IMR-90 (cell line): Measurements from ENCODE around the gene ZDHHC14. TPM values are rescaled to one million over a fixed set of nuclear protein-coding genes. Genes with fewer than 3 reads are reported as not detected.

Experiments
- ATAC-seq: fragments of 200-7000 bp; cut with Tn5 transposase; 2 replicates; pipeline ENCODE4 v1.9.1; 2020; ENCODE audit warnings: low read depth, mild to moderate bottlenecking, moderate library complexity
- BruUV-seq: library from RNA; stranded (reverse); fragments of 400-500 nt; replicated peaks from 2 replicates; lab custom pipeline; 2021; lab: Mats Ljungman, UMichigan
- CTCF ChIA-PET: fragments of 300-600 bp; formaldehyde crosslinking; extraction: SDS; loops from one replicate; lab custom pipeline; 2021; ENCODE audit warnings: antibody characterized with exemption; lab: Yijun Ruan, JAX
- POLR2A ChIA-PET: fragments of 300-600 bp; sonication (Branson Sonifier 250); formaldehyde crosslinking; loops from one replicate; lab custom pipeline; 2022; ENCODE audit warnings: antibody characterized with exemption; ENCODE audit not compliant: unreplicated experiment; lab: Charles Lee
- DNase-seq: peaks from one replicate; pipeline ENCODE4 v3.0.0; 2013
- H2AFZ ChIP-seq: replicated peaks from 2 replicates; pipeline ENCODE3; 2013; ENCODE audit warnings: low read length, mild to moderate bottlenecking; ENCODE audit not compliant: poor library complexity
- H2AK5ac ChIP-seq: 2 replicates; pipeline ENCODE4 v1.6.1; 2013; ENCODE audit warnings: low read depth, low read length, inconsistent platforms
- H2AK9ac ChIP-seq: replicated peaks from 2 replicates; pipeline ENCODE3; 2013; ENCODE audit warnings: mild to moderate bottlenecking, low read depth, low read length, moderate library complexity; ENCODE audit not compliant: poor library complexity
- H2BK120ac ChIP-seq: 2 replicates; pipeline ENCODE4 v1.6.1; 2013; ENCODE audit warnings: low read depth, low read length, inconsistent platforms
- H2BK15ac ChIP-seq: 3 replicates; pipeline ENCODE4 v1.6.1; 2013; ENCODE audit warnings: low read depth, low read length, inconsistent platforms
- H2BK20ac ChIP-seq: 2 replicates; pipeline ENCODE4 v1.6.1; 2013; ENCODE audit warnings: low read depth, mild to moderate bottlenecking, inconsistent platforms, low read length, moderate library complexity
- H2BK5ac ChIP-seq: 2 replicates; pipeline ENCODE4 v1.6.1; 2013; ENCODE audit warnings: mild to moderate bottlenecking, low read depth, low read length, inconsistent platforms; ENCODE audit not compliant: poor library complexity, severe bottlenecking
- H3K14ac ChIP-seq: replicated peaks from 2 replicates; pipeline ENCODE4 v1.6.1; 2013; ENCODE audit warnings: low read depth, low read length, inconsistent platforms
- H3K18ac ChIP-seq: 2 replicates; pipeline ENCODE4 v1.6.1; 2013; ENCODE audit warnings: low read depth, low read length, control low read depth
- H3K23ac ChIP-seq: 2 replicates; pipeline ENCODE4 v1.6.1; 2013; ENCODE audit warnings: low read depth, low read length, inconsistent platforms
- H3K27ac ChIP-seq: 2 replicates; pipeline ENCODE4 v1.5.1; 2013; ENCODE audit warnings: mild to moderate bottlenecking, control low read depth, low read length; ENCODE audit not compliant: insufficient read depth
- H3K27me3 ChIP-seq: 2 replicates; pipeline ENCODE4 v1.6.1; 2013; ENCODE audit warnings: low read length; ENCODE audit not compliant: control insufficient read depth, insufficient read depth
- H3K36me3 ChIP-seq: 2 replicates; pipeline ENCODE4 v1.6.1; 2013; ENCODE audit warnings: low read length, mixed read lengths; ENCODE audit not compliant: control insufficient read depth, insufficient read depth
- H3K4ac ChIP-seq: 2 replicates; pipeline ENCODE4 v1.6.1; 2013; ENCODE audit warnings: low read depth, low read length, inconsistent platforms
- H3K4me1 ChIP-seq: 2 replicates; pipeline ENCODE4 v1.6.1; 2013; ENCODE audit warnings: low read length, mixed read lengths; ENCODE audit not compliant: control insufficient read depth, insufficient read depth
- H3K4me2 ChIP-seq: 2 replicates; pipeline ENCODE4 v1.6.1; 2013; ENCODE audit warnings: low read depth, mild to moderate bottlenecking, control low read depth, low read length, moderate library complexity
- H3K4me3 ChIP-seq: 2 replicates; pipeline ENCODE4 v1.5.1; 2013; ENCODE audit warnings: low read depth, mild to moderate bottlenecking, control low read depth, low read length, moderate library complexity; ENCODE audit not compliant: insufficient read depth
- H3K56ac ChIP-seq: 2 replicates; pipeline ENCODE4 v1.6.1; 2013; ENCODE audit warnings: low read length, inconsistent platforms; ENCODE audit not compliant: insufficient read depth; ENCODE audit errors: extremely low read depth
- H3K79me1 ChIP-seq, 2 experiments: 2 replicates each; pipeline ENCODE4 v1.6.1; 2013; ENCODE audit warnings: low read length in 2 of 2, inconsistent platforms in 1 of 2, low read depth in 1 of 2
- H3K9ac ChIP-seq: 2 replicates; pipeline ENCODE4 v1.6.1; 2013; ENCODE audit warnings: low read depth, low read length, control low read depth
- H3K9me1 ChIP-seq: 2 replicates; pipeline ENCODE4 v1.6.1; 2013; ENCODE audit warnings: low read length, inconsistent platforms; ENCODE audit not compliant: insufficient read depth
- H3K9me3 ChIP-seq: 2 replicates; pipeline ENCODE4 v1.6.1; 2013; ENCODE audit warnings: low read length; ENCODE audit not compliant: control insufficient read depth, insufficient read depth
- H4K20me1 ChIP-seq: 2 replicates; pipeline ENCODE4 v1.6.1; 2013; ENCODE audit warnings: low read length, inconsistent platforms; ENCODE audit not compliant: insufficient read depth
- H4K5ac ChIP-seq: 2 replicates; pipeline ENCODE4 v1.6.1; 2013; ENCODE audit warnings: mild to moderate bottlenecking, low read depth, low read length, control low read depth
- H4K8ac ChIP-seq, 2 experiments: 2 replicates each; pipeline ENCODE4 v1.6.1; 2013; ENCODE audit warnings: low read depth in 2 of 2, low read length in 2 of 2, control low read depth in 1 of 2, inconsistent platforms in 1 of 2
- H4K91ac ChIP-seq: 2 replicates; pipeline ENCODE4 v1.6.1; 2013; ENCODE audit warnings: low read depth, low read length, inconsistent platforms; ENCODE audit not compliant: insufficient read depth
- BHLHE40 ChIP-seq: fragments of 150-350 bp; IDR thresholded peaks from 2 replicates; pipeline ENCODE4 v1.6.1; 2016; ENCODE audit warnings: mild to moderate bottlenecking, low read depth, low read length
- CEBPB ChIP-seq: IDR thresholded peaks from 2 replicates; pipeline ENCODE4 v1.6.1; 2012; ENCODE audit warnings: low read depth, low read length, improper control_type of control experiment
- CHD1 ChIP-seq: IDR thresholded peaks from 2 replicates; pipeline ENCODE4 v1.6.1; 2012; ENCODE audit warnings: low read depth, low read length, improper control_type of control experiment
- FOS ChIP-seq: fragments of 150-350 bp; IDR thresholded peaks from 2 replicates; pipeline ENCODE4 v1.6.1; 2016; ENCODE audit warnings: low read depth, low read length
- MAFK ChIP-seq: IDR thresholded peaks from 2 replicates; pipeline ENCODE4 v1.6.1; 2012; ENCODE audit warnings: low read depth, low read length, improper control_type of control experiment
- MAZ ChIP-seq: IDR thresholded peaks from 2 replicates; pipeline ENCODE4 v1.6.1; 2012; ENCODE audit warnings: low read depth, mild to moderate bottlenecking, low read length, improper control_type of control experiment, moderate library complexity, borderline replicate concordance
- MXI1 ChIP-seq: IDR thresholded peaks from 2 replicates; pipeline ENCODE4 v1.6.1; 2012; ENCODE audit warnings: low read depth, mild to moderate bottlenecking, low read length, moderate library complexity, borderline replicate concordance
- NFE2L2 ChIP-seq: fragments of 150-350 bp; IDR thresholded peaks from 2 replicates; pipeline ENCODE4 v1.6.1; 2016; ENCODE audit warnings: low read depth, mild to moderate bottlenecking, low read length
- POLR2A ChIP-seq: IDR thresholded peaks from 2 replicates; pipeline ENCODE4 v1.6.1; 2012; ENCODE audit warnings: mild to moderate bottlenecking, low read depth, low read length
- RAD21 ChIP-seq: IDR thresholded peaks from 2 replicates; pipeline ENCODE4 v1.6.1; 2012; ENCODE audit warnings: low read length, improper control_type of control experiment
- RCOR1 ChIP-seq: IDR thresholded peaks from 2 replicates; pipeline ENCODE4 v1.6.1; 2012; ENCODE audit warnings: mild to moderate bottlenecking, low read length, improper control_type of control experiment; ENCODE audit not compliant: insufficient replicate concordance
- RFX5 ChIP-seq: IDR thresholded peaks from 2 replicates; pipeline ENCODE4 v1.8.0; 2012; ENCODE audit warnings: low read depth, mild to moderate bottlenecking, low read length, moderate library complexity
- SMC3 ChIP-seq: fragments of 150-350 bp; IDR thresholded peaks from 2 replicates; pipeline ENCODE4 v1.6.1; 2016; ENCODE audit warnings: low read depth, mild to moderate bottlenecking, antibody characterized with exemption, low read length, moderate library complexity
- WGBS, 2 experiments: methylation state at CpG; one replicate each; pipeline versions ENCODE4 v1.1.5 to v1.1.7; 2013; ENCODE audit warnings: missing lambda C conversion rate in 2 of 2; ENCODE audit not compliant: insufficient read length in 1 of 2; ENCODE audit errors: extremely low coverage in 2 of 2; 5-methylcytosine and 5-hydroxymethylcytosine counted together
- dilution Hi-C: fragments of 300-500 bp; cut with HindIII; formaldehyde crosslinking; loops from one replicate; pipeline ENCODE4 v1.14.3; 2018; ENCODE audit warnings: low sequenced_read_pairs; ENCODE audit not compliant: unreplicated experiment
- in situ Hi-C: fragments of 300-500 bp; cut with MboI; formaldehyde crosslinking; loops from 3 replicates; pipeline ENCODE4 v1.14.3; 2019; ENCODE audit warnings: low sequenced_read_pairs, inconsistent platforms, mixed read lengths
- intact Hi-C: fragments of 100-400 bp; cut with micrococcal nuclease; formaldehyde crosslinking; loops from 2 replicates; pipeline ENCODE4 v1.10.0; 2022
- polyA plus RNA-seq, 3 experiments: library from polyadenylated mRNA; depleted of rRNA; stranded (reverse); fragments of >200 nt; gene quantifications; 2 replicates each; pipeline ENCODE4 v1.2.3, GENCODE V29; 2012; ENCODE audit warnings: low replicate concordance in 1 of 3
- total RNA-seq: library from RNA; depleted of rRNA; stranded (reverse); fragments of >200 nt; gene quantifications from 2 replicates; pipeline ENCODE4 v1.2.3, GENCODE V29; 2012
- TF ChIP-seq, protein P1 (sequence below): fragments of 150-350 bp; IDR thresholded peaks from 2 replicates; pipeline ENCODE4 v1.6.1; 2017; ENCODE audit warnings: mild to moderate bottlenecking, antibody characterized with exemption, low read length, low read depth
- TF ChIP-seq, protein P2 (sequence below): conservative IDR thresholded peaks from 2 replicates; pipeline ENCODE4 v1.5.1; 2012; ENCODE audit warnings: mild to moderate bottlenecking, low read depth, low read length, improper control_type of control experiment
- TF ChIP-seq, protein P3 (sequence below): fragments of 150-350 bp; IDR thresholded peaks from 2 replicates; pipeline ENCODE4 v1.6.1; 2016; ENCODE audit warnings: low read depth, mild to moderate bottlenecking, low read length, moderate library complexity, borderline replicate concordance

ZDHHC14 gene
- total and polyA plus RNA-seq, 2 of the 4 experiments (the other 2 are of a cell fraction) = 0.90 to 2.0 TPM

DNA sequence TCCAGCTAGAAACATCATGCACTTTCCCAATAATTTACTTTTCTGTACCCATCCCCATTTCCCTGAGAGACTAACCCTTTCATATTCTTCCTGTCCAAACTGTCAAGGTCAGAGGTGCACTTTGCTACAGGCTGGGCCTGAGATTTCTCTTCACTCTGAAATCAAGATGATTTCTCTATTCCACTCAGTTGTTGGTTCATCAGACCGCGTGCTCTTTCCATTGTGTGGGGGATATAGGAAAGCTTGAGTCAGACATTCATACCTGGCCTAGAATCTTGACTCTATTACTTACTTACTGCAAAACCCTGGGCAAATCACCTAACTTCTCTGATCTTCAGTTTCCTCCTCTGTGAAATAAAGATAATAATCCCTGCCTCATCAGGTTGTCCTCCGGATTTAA, 4.7 kb upstream of the ZDHHC14 start:
- Histone ChIP-seq H3K23ac (no peak overlapping the region), H3K79me1 (peaks cover 3 to 5% of the 10 kb centered on the region in 2 experiments; a peak in 2 of 4 replicates), H2AK5ac (no peak overlapping the region), H3K4me2 (no peak overlapping the region), H3K9me1 (0 out of 2 replicates have a peak, but pooled peaks cover 3% of the 10 kb centered on the region), H3K56ac (no peak overlapping the region), H4K5ac (no peak overlapping the region), H2BK15ac (no peak overlapping the region), H3K18ac (no peak overlapping the region), H4K8ac (no peak overlapping the region), H3K4me1 (no peaks in the 10 kb centered on the region), H2BK20ac (no peak overlapping the region), H2AK9ac (no peak overlapping the region), H4K91ac (no peak overlapping the region), H3K27ac (no peak overlapping the region), H4K20me1 (no peaks in the 10 kb centered on the region), H2BK5ac (no peak overlapping the region), H3K4ac (no peak overlapping the region), H3K9me3 (no peaks in the 10 kb centered on the region), H2AFZ (no peak overlapping the region), H3K4me3 (no peak overlapping the region), H3K9ac (no peak overlapping the region), H2BK120ac (no peak overlapping the region), H3K27me3 (peaks cover under 1% of the 10 kb centered on the region; the same call in 1 of the 2 replicates), H3K14ac (no peak overlapping the region), H3K36me3 (no peaks in the 10 kb centered on the region)
- intact Hi-C loops = no loop called here
- DNase-seq (no peak), ATAC-seq (no peak)
- dilution Hi-C loops = no loop called here
- POLR2A ChIA-PET = no interaction called here
- in situ Hi-C loops = no loop called here
- TF ChIP-seq RFX5 (no peak), RCOR1 (no peak), FOS (no peak), MAFK (no peak), NFE2L2 (no peak), POLR2A (no peak), SMC3 (no peak), RAD21 (no peak), CHD1 (no peak), CEBPB (no peak), MAZ (no peak), MXI1 (no peak), BHLHE40 (no peak)
- TF ChIP-seq, protein P1, sequence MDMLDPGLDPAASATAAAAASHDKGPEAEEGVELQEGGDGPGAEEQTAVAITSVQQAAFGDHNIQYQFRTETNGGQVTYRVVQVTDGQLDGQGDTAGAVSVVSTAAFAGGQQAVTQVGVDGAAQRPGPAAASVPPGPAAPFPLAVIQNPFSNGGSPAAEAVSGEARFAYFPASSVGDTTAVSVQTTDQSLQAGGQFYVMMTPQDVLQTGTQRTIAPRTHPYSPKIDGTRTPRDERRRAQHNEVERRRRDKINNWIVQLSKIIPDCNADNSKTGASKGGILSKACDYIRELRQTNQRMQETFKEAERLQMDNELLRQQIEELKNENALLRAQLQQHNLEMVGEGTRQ = no peak
- TF ChIP-seq, protein P2, sequence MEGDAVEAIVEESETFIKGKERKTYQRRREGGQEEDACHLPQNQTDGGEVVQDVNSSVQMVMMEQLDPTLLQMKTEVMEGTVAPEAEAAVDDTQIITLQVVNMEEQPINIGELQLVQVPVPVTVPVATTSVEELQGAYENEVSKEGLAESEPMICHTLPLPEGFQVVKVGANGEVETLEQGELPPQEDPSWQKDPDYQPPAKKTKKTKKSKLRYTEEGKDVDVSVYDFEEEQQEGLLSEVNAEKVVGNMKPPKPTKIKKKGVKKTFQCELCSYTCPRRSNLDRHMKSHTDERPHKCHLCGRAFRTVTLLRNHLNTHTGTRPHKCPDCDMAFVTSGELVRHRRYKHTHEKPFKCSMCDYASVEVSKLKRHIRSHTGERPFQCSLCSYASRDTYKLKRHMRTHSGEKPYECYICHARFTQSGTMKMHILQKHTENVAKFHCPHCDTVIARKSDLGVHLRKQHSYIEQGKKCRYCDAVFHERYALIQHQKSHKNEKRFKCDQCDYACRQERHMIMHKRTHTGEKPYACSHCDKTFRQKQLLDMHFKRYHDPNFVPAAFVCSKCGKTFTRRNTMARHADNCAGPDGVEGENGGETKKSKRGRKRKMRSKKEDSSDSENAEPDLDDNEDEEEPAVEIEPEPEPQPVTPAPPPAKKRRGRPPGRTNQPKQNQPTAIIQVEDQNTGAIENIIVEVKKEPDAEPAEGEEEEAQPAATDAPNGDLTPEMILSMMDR = no peak
- TF ChIP-seq, protein P3, sequence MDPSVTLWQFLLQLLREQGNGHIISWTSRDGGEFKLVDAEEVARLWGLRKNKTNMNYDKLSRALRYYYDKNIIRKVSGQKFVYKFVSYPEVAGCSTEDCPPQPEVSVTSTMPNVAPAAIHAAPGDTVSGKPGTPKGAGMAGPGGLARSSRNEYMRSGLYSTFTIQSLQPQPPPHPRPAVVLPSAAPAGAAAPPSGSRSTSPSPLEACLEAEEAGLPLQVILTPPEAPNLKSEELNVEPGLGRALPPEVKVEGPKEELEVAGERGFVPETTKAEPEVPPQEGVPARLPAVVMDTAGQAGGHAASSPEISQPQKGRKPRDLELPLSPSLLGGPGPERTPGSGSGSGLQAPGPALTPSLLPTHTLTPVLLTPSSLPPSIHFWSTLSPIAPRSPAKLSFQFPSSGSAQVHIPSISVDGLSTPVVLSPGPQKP = no peak
- BruUV-seq = no TSS peak
- no CpG with 5 or more reads among the region's 3 CpGs for WGBS, 2 experiments
- CTCF ChIA-PET = interaction anchor here (0.9 kb wide), 1 partner anchor 220 kb away, joined by 3 read pairs; no protein-coding TSS in a partner anchor
